HepG2 (cell line): ENCODE results near the gene PSMD2. TPM values are rescaled to one million over a fixed set of nuclear protein-coding genes. Genes with fewer than 3 reads are reported as not detected.
A peak's percentile ranks its signal among the peaks of the same experiment; 100 is the strongest.

Experiments
- ATAC-seq: fragments of 200-7000 bp; cut with Tn5 transposase; 3 replicates; pipeline ENCODE4 v1.9.1; 2020; ENCODE audit warnings: mild to moderate bottlenecking, moderate library complexity
- BruUV-seq: library from RNA; stranded (reverse); fragments of 400-500 nt; replicated peaks from 2 replicates; lab custom pipeline; 2021; lab: Mats Ljungman, UMichigan
- CTCF ChIA-PET: fragments of 300-600 bp; formaldehyde crosslinking; extraction: SDS; loops from one replicate; lab custom pipeline; 2021; ENCODE audit warnings: low total read pairs, inconsistent platforms, low intra/inter-chr PET ratio; lab: Yijun Ruan, JAX
- POLR2A ChIA-PET: fragments of 350-600 bp; sonication (Branson Sonifier 250); formaldehyde crosslinking; loops from one replicate; lab custom pipeline; 2020; ENCODE audit warnings: antibody characterized with exemption, inconsistent platforms; lab: Yijun Ruan, JAX
- DNase-seq: peaks from one replicate; pipeline ENCODE4 v3.0.0-alpha.2; 2015; ENCODE audit warnings: low spot score
- FAIRE-seq: peaks from 3 replicates; lab custom pipeline; 2011; peaks lifted over from hg19 to GRCh38; lab: Jason Lieb, UNC
- H2AFZ ChIP-seq: one replicate; pipeline ENCODE4 v1.6.1; 2011; ENCODE audit warnings: low read length, inconsistent platforms
- H3K27ac ChIP-seq: fragments of 300-600 bp; 3 replicates; pipeline ENCODE4 v1.8.0; 2011; ENCODE audit warnings: mixed run types, mild to moderate bottlenecking, mixed read lengths, low read length, inconsistent platforms; ENCODE audit not compliant: insufficient read depth; ENCODE audit errors: extremely low read length
- H3K27me3 ChIP-seq, 2 experiments: fragments of 200-600 bp in 1 of 2; 2 replicates in 1 of 2; 3 replicates in 1 of 2; pipeline versions ENCODE4 v1.6.0 to v1.8.0; 2011; ENCODE audit warnings: low read length in 2 of 2, mild to moderate bottlenecking in 2 of 2, moderate library complexity in 2 of 2, inconsistent platforms in 1 of 2; ENCODE audit not compliant: insufficient read depth in 2 of 2, control insufficient read depth in 1 of 2
- H3K36me3 ChIP-seq, 2 experiments: fragments of 200-600 bp in 1 of 2; replicated peaks in 1 of 2; 2 replicates in 1 of 2; 3 replicates in 1 of 2; pipeline versions ENCODE4 v1.5.1 to v1.8.0; 2011; ENCODE audit warnings: low read length in 2 of 2, inconsistent platforms in 1 of 2; ENCODE audit not compliant: insufficient read depth in 2 of 2, control insufficient read depth in 1 of 2
- H3K4me1 ChIP-seq: 2 replicates; pipeline ENCODE4 v1.5.1; 2012; ENCODE audit warnings: low read length, inconsistent platforms; ENCODE audit not compliant: insufficient read depth
- H3K4me2 ChIP-seq: 2 replicates; pipeline ENCODE4 v1.6.0; 2011; ENCODE audit warnings: low read depth, low read length, inconsistent platforms
- H3K4me3 ChIP-seq, 3 experiments: fragments of 200-600 bp in 1 of 3; sonication (generic), shearing (Covaris generic) in 1 of 3; replicated peaks in 1 of 3; 2 replicates each; pipeline ENCODE4 v1.5.1; 2011 to 2016; ENCODE audit warnings: low read length in 3 of 3, inconsistent platforms in 2 of 3, low read depth in 2 of 3, mild to moderate bottlenecking in 2 of 3, control low read depth in 1 of 3, mixed read lengths in 1 of 3; ENCODE audit not compliant: insufficient read depth in 1 of 3
- H3K79me2 ChIP-seq: one replicate; pipeline ENCODE4 v1.6.1; 2011; ENCODE audit warnings: low read length, inconsistent platforms; ENCODE audit not compliant: insufficient read depth
- H3K9ac ChIP-seq: 2 replicates; pipeline ENCODE4 v1.6.0; 2011; ENCODE audit warnings: mild to moderate bottlenecking, low read depth, low read length, inconsistent platforms; ENCODE audit not compliant: insufficient read depth
- H3K9me3 ChIP-seq: 2 replicates; pipeline ENCODE4 v1.5.1; 2012; ENCODE audit warnings: mild to moderate bottlenecking, low read length
- H4K20me1 ChIP-seq: 2 replicates; pipeline ENCODE4 v1.6.0; 2011; ENCODE audit warnings: inconsistent platforms, mild to moderate bottlenecking, low read length, moderate library complexity; ENCODE audit not compliant: insufficient read depth
- GABPB1 ChIP-seq: IDR thresholded peaks from 2 replicates; pipeline ENCODE4 v1.6.1; 2016; ENCODE audit warnings: mild to moderate bottlenecking, missing genetic modification reagents, moderate library complexity, missing compliant biosample characterization
- HNRNPUL1 ChIP-seq: fragments of 200-400 bp; formaldehyde crosslinking; IDR thresholded peaks from 2 replicates; pipeline ENCODE4 v1.6.1; 2017; ENCODE audit warnings: low read depth, mild to moderate bottlenecking, low read length, moderate library complexity
- KLF6 ChIP-seq: IDR thresholded peaks from 2 replicates; pipeline ENCODE4 v1.8.0; 2016; ENCODE audit warnings: missing biosample characterization, missing genetic modification reagents
- LRRFIP1 ChIP-seq: sonication (generic); formaldehyde crosslinking; conservative IDR thresholded peaks from 2 replicates; pipeline ENCODE4 v1.4.0; 2020; ENCODE audit warnings: missing genetic modification reagents
- MXD1 ChIP-seq: sonication (generic); formaldehyde crosslinking; IDR thresholded peaks from 2 replicates; pipeline ENCODE4 v1.4.0; 2020; ENCODE audit warnings: mild to moderate bottlenecking, missing genetic modification reagents
- PBX2 ChIP-seq: IDR thresholded peaks from 2 replicates; pipeline ENCODE4 v1.6.1; 2016; ENCODE audit warnings: control low read depth
- TFAP4 ChIP-seq: sonication (generic); IDR thresholded peaks from 2 replicates; pipeline ENCODE4 v1.6.1; 2016; ENCODE audit warnings: low read depth, borderline replicate concordance
- ZBTB10 ChIP-seq: sonication (generic); formaldehyde crosslinking; IDR thresholded peaks from 2 replicates; pipeline ENCODE4 v1.4.0; 2020; ENCODE audit warnings: missing genetic modification reagents, borderline replicate concordance
- ZNF512B ChIP-seq: sonication (generic); formaldehyde crosslinking; IDR thresholded peaks from 2 replicates; pipeline ENCODE4 v1.5.1; 2020; ENCODE audit warnings: missing genetic modification reagents, mild to moderate bottlenecking, borderline replicate concordance
- ZNF749 ChIP-seq: sonication (generic); formaldehyde crosslinking; IDR thresholded peaks from 2 replicates; pipeline ENCODE4 v1.8.0; 2022; ENCODE audit warnings: mild to moderate bottlenecking, missing genetic modification reagents, moderate library complexity, borderline replicate concordance
- WGBS: methylation state at CpG from one replicate; pipeline ENCODE4 v1.1.6; 2017; ENCODE audit warnings: low lambda C conversion rate; 5-methylcytosine and 5-hydroxymethylcytosine counted together
- in situ Hi-C: cut with HindIII; loops from 2 replicates; pipeline ENCODE4 v1.10.0; 2017; ENCODE audit warnings: low pct_unique_long_range_greater_than_20kb; ENCODE audit not compliant: extremely low pct_ligation_motif_present
- intact Hi-C: fragments of 100-400 bp; cut with micrococcal nuclease; formaldehyde crosslinking; loops from one replicate; pipeline ENCODE4 v1.10.0; 2022; ENCODE audit not compliant: unreplicated experiment
- polyA plus RNA-seq, 8 experiments: library from polyadenylated mRNA; depleted of rRNA in 3 of 8; stranded (reverse) in 7 of 8; unstranded in 1 of 8; fragments of >200 nt; fragmentation: Illumina TruSeq in 4 of 8; extraction: Trizol in 4 of 8; gene quantifications; 2 replicates each; pipeline versions ENCODE4 v1.2.1 to v1.2.3, GENCODE V29; 2011 to 2016; ENCODE audit warnings: low read depth in 4 of 8, missing spikeins in 1 of 8, mixed read lengths in 1 of 8; ENCODE audit not compliant: insufficient read depth in 1 of 8
- total RNA-seq, 5 experiments: library from RNA; depleted of rRNA; stranded (reverse); fragments of >200 nt; fragmentation: Illumina TruSeq; extraction: Trizol; gene quantifications; 2 replicates each; pipeline ENCODE4 v1.2.3, GENCODE V29; 2016; ENCODE audit warnings: low read depth in 1 of 5

Gene PSMD2
- total and polyA plus RNA-seq, 2 of the 13 experiments (the other 11 are each of a cell fraction or from before 2014, with no cell fraction given): 125 to 200 TPM

GRCh38 chr3:184336547-184337398 is 37.7 kb downstream of the PSMD2 start:
- intact Hi-C loops: no loop called here
- CTCF ChIA-PET: no interaction called here
- TF ChIP-seq GABPB1 (CRISPR knock-in tag) (peak; percentile 72), KLF6 (CRISPR knock-in tag) (no peak), PBX2 (CRISPR knock-in tag) (no peak), TFAP4 (peak; percentile 52), LRRFIP1 (CRISPR knock-in tag) (no peak), MXD1 (CRISPR knock-in tag) (0 out of 2 replicates have a peak, but pooled peaks have one; percentile 27), ZNF749 (CRISPR knock-in tag) (no peak), ZBTB10 (CRISPR knock-in tag) (no peak), HNRNPUL1 (no peak), ZNF512B (no peak)

More at GRCh38 chr3:184336547-184337398, 37.7 kb downstream of the PSMD2 start:
- Histone ChIP-seq H3K4me1 (peaks cover 18% of the 10 kb centered on the region), H3K9ac (peak overlapping the region; percentile 91), H3K4me2 (peak overlapping the region; percentile 94), H3K4me3 (peak overlapping the region; percentile 67 to 94 (median 80)), H3K9me3 (no peaks in the 10 kb centered on the region), H2AFZ (no peak overlapping the region), H4K20me1 (peaks cover 19% of the 10 kb centered on the region; the same call in 1 of the 2 replicates), H3K36me3 (peaks cover 18 to 36% of the 10 kb centered on the region in 2 experiments), H3K27ac (peak overlapping the region; percentile 84), H3K27me3 (no peaks in the 10 kb centered on the region; a peak in 1 of 5 replicates), H3K79me2 (peaks cover 16% of the 10 kb centered on the region)
- in situ Hi-C loops: no loop called here
- FAIRE-seq (peak; percentile 89), ATAC-seq (peak; percentile 49), DNase-seq (peak; percentile 62)
- no TSS peak for BruUV-seq
- POLR2A ChIA-PET: interaction anchor here (0.7 to 1.9 kb wide), 7 partner anchors 9 to 181 kb away, joined by 3 to 10 read pairs (median 5); partner anchors contain the start of genes CLCN2, DVL3 and POLR2H
- WGBS: 4% methylated on average over 15 of the region's 17 CpGs
